ENCODE results near the gene ZNF488.

- TF ChIP-seq, protein P1, sequence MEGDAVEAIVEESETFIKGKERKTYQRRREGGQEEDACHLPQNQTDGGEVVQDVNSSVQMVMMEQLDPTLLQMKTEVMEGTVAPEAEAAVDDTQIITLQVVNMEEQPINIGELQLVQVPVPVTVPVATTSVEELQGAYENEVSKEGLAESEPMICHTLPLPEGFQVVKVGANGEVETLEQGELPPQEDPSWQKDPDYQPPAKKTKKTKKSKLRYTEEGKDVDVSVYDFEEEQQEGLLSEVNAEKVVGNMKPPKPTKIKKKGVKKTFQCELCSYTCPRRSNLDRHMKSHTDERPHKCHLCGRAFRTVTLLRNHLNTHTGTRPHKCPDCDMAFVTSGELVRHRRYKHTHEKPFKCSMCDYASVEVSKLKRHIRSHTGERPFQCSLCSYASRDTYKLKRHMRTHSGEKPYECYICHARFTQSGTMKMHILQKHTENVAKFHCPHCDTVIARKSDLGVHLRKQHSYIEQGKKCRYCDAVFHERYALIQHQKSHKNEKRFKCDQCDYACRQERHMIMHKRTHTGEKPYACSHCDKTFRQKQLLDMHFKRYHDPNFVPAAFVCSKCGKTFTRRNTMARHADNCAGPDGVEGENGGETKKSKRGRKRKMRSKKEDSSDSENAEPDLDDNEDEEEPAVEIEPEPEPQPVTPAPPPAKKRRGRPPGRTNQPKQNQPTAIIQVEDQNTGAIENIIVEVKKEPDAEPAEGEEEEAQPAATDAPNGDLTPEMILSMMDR (IDR thresholded peaks at IDR 0.05), result no peak
- TF ChIP-seq POLR2A (IDR thresholded peaks at IDR 0.05), result no peak
Observed at GRCh38 chr10:47363781-47364180, 20.3 kb downstream of the ZNF488 start.

Data from tibial nerve (tissue), 3 donors.